Bone marrow (tissue), 2 donors: Measurements from ENCODE around the gene GPC6.

ENCODE experiments used
- DNase-seq, 2 donors: peaks; one replicate each; lab custom pipeline; 2025; lab: John Stamatoyannopoulos, UW

The GPC6 gene

GRCh38 chr13:94115054-94115453, 888.4 kb downstream of the GPC6 start:
- DNase-seq, result no peak

- no peak for DNase-seq
Observed at GRCh38 chr13:94119360-94119936, 892.8 kb downstream of the GPC6 start.

- no peak for DNase-seq
Observed at GRCh38 chr13:94120878-94121277, 894.3 kb downstream of the GPC6 start.

- DNase-seq, result no peak
Observed at GRCh38 chr13:94121686-94122085, 895.1 kb downstream of the GPC6 start.

GRCh38 chr13:94122300-94122915, 895.8 kb downstream of the GPC6 start:
- no peak for DNase-seq

GRCh38 chr13:94123557-94123956, 897.0 kb downstream of the GPC6 start:
- DNase-seq, result no peak

GRCh38 chr13:94128430-94128829, 901.8 kb downstream of the GPC6 start:
- no peak for DNase-seq

GRCh38 chr13:94129490-94129894, 902.9 kb downstream of the GPC6 start:
- DNase-seq, result no peak

- DNase-seq, result no peak
Observed at GRCh38 chr13:94138831-94139230, 912.2 kb downstream of the GPC6 start.

GRCh38 chr13:94139393-94139995, 912.9 kb downstream of the GPC6 start:
- no peak for DNase-seq

GRCh38 chr13:94140027-94140426, 913.4 kb downstream of the GPC6 start:
- no peak for DNase-seq

- DNase-seq, result no peak
Observed at GRCh38 chr13:94140511-94140910, 913.9 kb downstream of the GPC6 start.

GRCh38 chr13:94143624-94144350, 917.2 kb downstream of the GPC6 start:
- no peak for DNase-seq

GRCh38 chr13:94145966-94146365, 919.4 kb downstream of the GPC6 start:
- no peak for DNase-seq

- DNase-seq, result no peak
Observed at GRCh38 chr13:94153586-94153985, 927.0 kb downstream of the GPC6 start.

- no peak for DNase-seq
Observed at GRCh38 chr13:94154367-94154766, 927.8 kb downstream of the GPC6 start.

- DNase-seq, result no peak
Observed at GRCh38 chr13:94157705-94158218, 931.2 kb downstream of the GPC6 start.

GRCh38 chr13:94160875-94161274, 934.3 kb downstream of the GPC6 start:
- no peak for DNase-seq

GRCh38 chr13:94162289-94162688, 935.7 kb downstream of the GPC6 start:
- DNase-seq, result no peak

- DNase-seq, result no peak
Observed at GRCh38 chr13:94163535-94163934, 936.9 kb downstream of the GPC6 start.

GRCh38 chr13:94168783-94169453, 942.3 kb downstream of the GPC6 start:
- DNase-seq, result no peak

- no peak for DNase-seq
Observed at GRCh38 chr13:94169454-94170144, 943.0 kb downstream of the GPC6 start.
